IMR-90 (cell line): ENCODE results near the gene WFDC13. TPM values are rescaled to one million over a fixed set of nuclear protein-coding genes. Genes with fewer than 3 reads are reported as not detected.

ENCODE experiments used
- ATAC-seq: fragments of 200-7000 bp; cut with Tn5 transposase; 2 replicates; pipeline ENCODE4 v1.9.1; 2020; ENCODE audit warnings: low read depth, mild to moderate bottlenecking, moderate library complexity
- BruUV-seq: library from RNA; stranded (reverse); fragments of 400-500 nt; replicated peaks from 2 replicates; lab custom pipeline; 2021; lab: Mats Ljungman, UMichigan
- CTCF ChIA-PET: fragments of 300-600 bp; formaldehyde crosslinking; extraction: SDS; loops from one replicate; lab custom pipeline; 2021; ENCODE audit warnings: antibody characterized with exemption; lab: Yijun Ruan, JAX
- POLR2A ChIA-PET: fragments of 300-600 bp; sonication (Branson Sonifier 250); formaldehyde crosslinking; loops from one replicate; lab custom pipeline; 2022; ENCODE audit warnings: antibody characterized with exemption; ENCODE audit not compliant: unreplicated experiment; lab: Charles Lee
- DNase-seq: peaks from one replicate; pipeline ENCODE4 v3.0.0; 2013
- H2AFZ ChIP-seq: replicated peaks from 2 replicates; pipeline ENCODE3; 2013; ENCODE audit warnings: low read length, mild to moderate bottlenecking; ENCODE audit not compliant: poor library complexity
- H2AK5ac ChIP-seq: 2 replicates; pipeline ENCODE4 v1.6.1; 2013; ENCODE audit warnings: low read depth, low read length, inconsistent platforms
- H2AK9ac ChIP-seq: replicated peaks from 2 replicates; pipeline ENCODE3; 2013; ENCODE audit warnings: mild to moderate bottlenecking, low read depth, low read length, moderate library complexity; ENCODE audit not compliant: poor library complexity
- H2BK120ac ChIP-seq: 2 replicates; pipeline ENCODE4 v1.6.1; 2013; ENCODE audit warnings: low read depth, low read length, inconsistent platforms
- H2BK15ac ChIP-seq: 3 replicates; pipeline ENCODE4 v1.6.1; 2013; ENCODE audit warnings: low read depth, low read length, inconsistent platforms
- H2BK20ac ChIP-seq: 2 replicates; pipeline ENCODE4 v1.6.1; 2013; ENCODE audit warnings: low read depth, mild to moderate bottlenecking, inconsistent platforms, low read length, moderate library complexity
- H2BK5ac ChIP-seq: 2 replicates; pipeline ENCODE4 v1.6.1; 2013; ENCODE audit warnings: mild to moderate bottlenecking, low read depth, low read length, inconsistent platforms; ENCODE audit not compliant: poor library complexity, severe bottlenecking
- H3K14ac ChIP-seq: replicated peaks from 2 replicates; pipeline ENCODE4 v1.6.1; 2013; ENCODE audit warnings: low read depth, low read length, inconsistent platforms
- H3K18ac ChIP-seq: 2 replicates; pipeline ENCODE4 v1.6.1; 2013; ENCODE audit warnings: low read depth, low read length, control low read depth
- H3K23ac ChIP-seq: 2 replicates; pipeline ENCODE4 v1.6.1; 2013; ENCODE audit warnings: low read depth, low read length, inconsistent platforms
- H3K27ac ChIP-seq: 2 replicates; pipeline ENCODE4 v1.5.1; 2013; ENCODE audit warnings: mild to moderate bottlenecking, control low read depth, low read length; ENCODE audit not compliant: insufficient read depth
- H3K27me3 ChIP-seq: 2 replicates; pipeline ENCODE4 v1.6.1; 2013; ENCODE audit warnings: low read length; ENCODE audit not compliant: control insufficient read depth, insufficient read depth
- H3K36me3 ChIP-seq: 2 replicates; pipeline ENCODE4 v1.6.1; 2013; ENCODE audit warnings: low read length, mixed read lengths; ENCODE audit not compliant: control insufficient read depth, insufficient read depth
- H3K4ac ChIP-seq: 2 replicates; pipeline ENCODE4 v1.6.1; 2013; ENCODE audit warnings: low read depth, low read length, inconsistent platforms
- H3K4me1 ChIP-seq: 2 replicates; pipeline ENCODE4 v1.6.1; 2013; ENCODE audit warnings: low read length, mixed read lengths; ENCODE audit not compliant: control insufficient read depth, insufficient read depth
- H3K4me2 ChIP-seq: 2 replicates; pipeline ENCODE4 v1.6.1; 2013; ENCODE audit warnings: low read depth, mild to moderate bottlenecking, control low read depth, low read length, moderate library complexity
- H3K4me3 ChIP-seq: 2 replicates; pipeline ENCODE4 v1.5.1; 2013; ENCODE audit warnings: low read depth, mild to moderate bottlenecking, control low read depth, low read length, moderate library complexity; ENCODE audit not compliant: insufficient read depth
- H3K56ac ChIP-seq: 2 replicates; pipeline ENCODE4 v1.6.1; 2013; ENCODE audit warnings: low read length, inconsistent platforms; ENCODE audit not compliant: insufficient read depth; ENCODE audit errors: extremely low read depth
- H3K79me1 ChIP-seq, 2 experiments: 2 replicates each; pipeline ENCODE4 v1.6.1; 2013; ENCODE audit warnings: low read length in 2 of 2, inconsistent platforms in 1 of 2, low read depth in 1 of 2
- H3K9ac ChIP-seq: 2 replicates; pipeline ENCODE4 v1.6.1; 2013; ENCODE audit warnings: low read depth, low read length, control low read depth
- H3K9me1 ChIP-seq: 2 replicates; pipeline ENCODE4 v1.6.1; 2013; ENCODE audit warnings: low read length, inconsistent platforms; ENCODE audit not compliant: insufficient read depth
- H3K9me3 ChIP-seq: 2 replicates; pipeline ENCODE4 v1.6.1; 2013; ENCODE audit warnings: low read length; ENCODE audit not compliant: control insufficient read depth, insufficient read depth
- H4K20me1 ChIP-seq: 2 replicates; pipeline ENCODE4 v1.6.1; 2013; ENCODE audit warnings: low read length, inconsistent platforms; ENCODE audit not compliant: insufficient read depth
- H4K5ac ChIP-seq: 2 replicates; pipeline ENCODE4 v1.6.1; 2013; ENCODE audit warnings: mild to moderate bottlenecking, low read depth, low read length, control low read depth
- H4K8ac ChIP-seq, 2 experiments: 2 replicates each; pipeline ENCODE4 v1.6.1; 2013; ENCODE audit warnings: low read depth in 2 of 2, low read length in 2 of 2, control low read depth in 1 of 2, inconsistent platforms in 1 of 2
- H4K91ac ChIP-seq: 2 replicates; pipeline ENCODE4 v1.6.1; 2013; ENCODE audit warnings: low read depth, low read length, inconsistent platforms; ENCODE audit not compliant: insufficient read depth
- BHLHE40 ChIP-seq: fragments of 150-350 bp; IDR thresholded peaks from 2 replicates; pipeline ENCODE4 v1.6.1; 2016; ENCODE audit warnings: mild to moderate bottlenecking, low read depth, low read length
- FOS ChIP-seq: fragments of 150-350 bp; IDR thresholded peaks from 2 replicates; pipeline ENCODE4 v1.6.1; 2016; ENCODE audit warnings: low read depth, low read length
- MAFK ChIP-seq: IDR thresholded peaks from 2 replicates; pipeline ENCODE4 v1.6.1; 2012; ENCODE audit warnings: low read depth, low read length, improper control_type of control experiment
- MXI1 ChIP-seq: IDR thresholded peaks from 2 replicates; pipeline ENCODE4 v1.6.1; 2012; ENCODE audit warnings: low read depth, mild to moderate bottlenecking, low read length, moderate library complexity, borderline replicate concordance
- POLR2A ChIP-seq: IDR thresholded peaks from 2 replicates; pipeline ENCODE4 v1.6.1; 2012; ENCODE audit warnings: mild to moderate bottlenecking, low read depth, low read length
- SMC3 ChIP-seq: fragments of 150-350 bp; IDR thresholded peaks from 2 replicates; pipeline ENCODE4 v1.6.1; 2016; ENCODE audit warnings: low read depth, mild to moderate bottlenecking, antibody characterized with exemption, low read length, moderate library complexity
- dilution Hi-C: fragments of 300-500 bp; cut with HindIII; formaldehyde crosslinking; loops from one replicate; pipeline ENCODE4 v1.14.3; 2018; ENCODE audit warnings: low sequenced_read_pairs; ENCODE audit not compliant: unreplicated experiment
- in situ Hi-C: fragments of 300-500 bp; cut with MboI; formaldehyde crosslinking; loops from 3 replicates; pipeline ENCODE4 v1.14.3; 2019; ENCODE audit warnings: low sequenced_read_pairs, inconsistent platforms, mixed read lengths
- intact Hi-C: fragments of 100-400 bp; cut with micrococcal nuclease; formaldehyde crosslinking; loops from 2 replicates; pipeline ENCODE4 v1.10.0; 2022
- polyA plus RNA-seq, 3 experiments: library from polyadenylated mRNA; depleted of rRNA; stranded (reverse); fragments of >200 nt; gene quantifications; 2 replicates each; pipeline ENCODE4 v1.2.3, GENCODE V29; 2012; ENCODE audit warnings: low replicate concordance in 1 of 3
- total RNA-seq: library from RNA; depleted of rRNA; stranded (reverse); fragments of >200 nt; gene quantifications from 2 replicates; pipeline ENCODE4 v1.2.3, GENCODE V29; 2012
- TF ChIP-seq, protein P1 (sequence below): fragments of 150-350 bp; IDR thresholded peaks from 2 replicates; pipeline ENCODE4 v1.6.1; 2016; ENCODE audit warnings: low read depth, mild to moderate bottlenecking, low read length, moderate library complexity, borderline replicate concordance

Gene WFDC13
- total and polyA plus RNA-seq, 2 of the 4 experiments (the other 2 are of a cell fraction) = not detected

DNA sequence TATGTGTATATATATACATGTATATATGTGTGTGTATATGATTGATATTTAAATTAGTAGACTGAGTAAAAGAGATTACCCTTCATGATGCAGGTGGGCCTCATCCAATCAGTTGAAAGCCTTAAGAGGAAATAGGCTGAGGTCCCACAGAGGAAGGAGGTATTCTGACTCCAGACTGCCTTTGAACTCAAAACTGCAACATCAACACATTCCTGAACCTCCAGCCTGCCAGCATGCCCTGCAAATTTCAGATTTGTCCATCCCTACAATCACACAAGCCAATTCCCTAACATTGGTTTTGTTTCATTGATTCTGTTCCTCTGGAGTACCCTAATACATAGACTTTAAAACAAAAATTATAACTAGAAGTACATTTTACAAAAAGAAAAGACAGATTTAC, 43.2 kb downstream of the WFDC13 start:
- Histone ChIP-seq H2AK9ac (no peak overlapping the region), H3K4me2 (no peak overlapping the region), H2BK20ac (no peak overlapping the region), H2BK15ac (no peak overlapping the region), H4K8ac (no peak overlapping the region), H2AK5ac (no peak overlapping the region), H4K5ac (no peak overlapping the region), H3K14ac (no peak overlapping the region), H3K18ac (no peak overlapping the region), H3K27ac (no peak overlapping the region), H4K91ac (no peak overlapping the region), H3K4ac (no peak overlapping the region), H3K4me1 (no peaks in the 10 kb centered on the region), H3K23ac (no peak overlapping the region), H3K79me1 (no peaks in the 10 kb centered on the region), H2BK120ac (no peak overlapping the region), H3K9me1 (no peaks in the 10 kb centered on the region), H2BK5ac (no peak overlapping the region), H4K20me1 (no peaks in the 10 kb centered on the region), H3K4me3 (no peak overlapping the region), H3K36me3 (no peaks in the 10 kb centered on the region), H3K9me3 (no peaks in the 10 kb centered on the region), H3K27me3 (peaks cover 5% of the 10 kb centered on the region; the same call in 1 of the 2 replicates), H2AFZ (no peak overlapping the region), H3K9ac (no peak overlapping the region), H3K56ac (no peak overlapping the region)
- no TSS peak for BruUV-seq
- POLR2A ChIA-PET = no interaction called here
- no peak for TF ChIP-seq POLR2A
- TF ChIP-seq, protein P1, sequence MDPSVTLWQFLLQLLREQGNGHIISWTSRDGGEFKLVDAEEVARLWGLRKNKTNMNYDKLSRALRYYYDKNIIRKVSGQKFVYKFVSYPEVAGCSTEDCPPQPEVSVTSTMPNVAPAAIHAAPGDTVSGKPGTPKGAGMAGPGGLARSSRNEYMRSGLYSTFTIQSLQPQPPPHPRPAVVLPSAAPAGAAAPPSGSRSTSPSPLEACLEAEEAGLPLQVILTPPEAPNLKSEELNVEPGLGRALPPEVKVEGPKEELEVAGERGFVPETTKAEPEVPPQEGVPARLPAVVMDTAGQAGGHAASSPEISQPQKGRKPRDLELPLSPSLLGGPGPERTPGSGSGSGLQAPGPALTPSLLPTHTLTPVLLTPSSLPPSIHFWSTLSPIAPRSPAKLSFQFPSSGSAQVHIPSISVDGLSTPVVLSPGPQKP = no peak
- no peak for TF ChIP-seq SMC3
- TF ChIP-seq BHLHE40 = no peak
- no peak for TF ChIP-seq MXI1
- no peak for TF ChIP-seq MAFK
- TF ChIP-seq FOS = no peak
- ATAC-seq = no peak
- dilution Hi-C loops = no loop called here
- CTCF ChIA-PET = no interaction called here
- no peak for DNase-seq
- intact Hi-C loops = no loop called here
- in situ Hi-C loops = no loop called here
